ENCODE measurements around the gene PAPSS2. TPM values are rescaled to one million over a fixed set of nuclear protein-coding genes. Genes with fewer than 3 reads are reported as not detected.

The PAPSS2 gene
- total and polyA plus RNA-seq, 2 experiments from 2014 or later: 13.2 to 19.6 TPM

GRCh38 chr10:87720665-87721064 is 61.0 kb downstream of the PAPSS2 start:
- peaks cover 2% of the 10 kb centered on the region; the same call in 2 of the 3 replicates for H3K4me1 Mint-ChIP-seq
- Histone ChIP-seq H3K79me2 (replicated peaks; ENCODE audit: insufficient read depth) (no peaks in the 10 kb centered on the region), H3K9me2 (ENCODE audit: insufficient read depth) (no peaks in the 10 kb centered on the region), H3K27me3 (ENCODE audit: insufficient read depth) (no peaks in the 10 kb centered on the region), H3K27ac (ENCODE audit: low read depth) (no peak overlapping the region), H3F3A (replicated peaks; ENCODE audit: low read depth) (no peaks in the 10 kb centered on the region; the same call in 1 of the 2 replicates), H3K4me3 (no peak overlapping the region), H4K20me1 (replicated peaks; ENCODE audit: insufficient read depth) (no peaks in the 10 kb centered on the region), H3K36me3 (ENCODE audit: insufficient read depth) (peaks cover 9% of the 10 kb centered on the region; the same call in 1 of the 2 replicates), H3K4me2 (no peak overlapping the region), H2AFZ (no peak overlapping the region), H3K4me1 (ENCODE audit: insufficient read depth) (no peaks in the 10 kb centered on the region)
- no peak overlapping the region for H3K4me3 Mint-ChIP-seq
- DNase-seq (ENCODE audit: low spot score): no peak
- no peaks in the 10 kb centered on the region for H3K9me3 Mint-ChIP-seq
- H3K27ac Mint-ChIP-seq: no peak overlapping the region
- ATAC-seq: no peak
- no peak for TF ChIP-seq JUNB (IDR thresholded peaks at IDR 0.05; ENCODE audit: unreplicated experiment)
- no peak for TF ChIP-seq EZH2phosphoT487 (IDR thresholded peaks at IDR 0.05; ENCODE audit: unreplicated experiment)
- TF ChIP-seq ZNF331 (CRISPR knock-in tag; IDR thresholded peaks at IDR 0.05; ENCODE audit: low read depth): no peak
- no peak for TF ChIP-seq REST (IDR thresholded peaks at IDR 0.05; ENCODE audit: unreplicated experiment)
- TF ChIP-seq EZH2 (IDR thresholded peaks at IDR 0.05; ENCODE audit: low read depth, unreplicated experiment): no peak
- no peak for TF ChIP-seq STAT1 (IDR thresholded peaks at IDR 0.05; ENCODE audit: unreplicated experiment)
- no peak for TF ChIP-seq ETS1 (IDR thresholded peaks at IDR 0.05)
- TF ChIP-seq POLR2AphosphoS5 (IDR thresholded peaks at IDR 0.05; ENCODE audit: low read depth): no peak
- no peak for TF ChIP-seq ZNF114 (CRISPR knock-in tag; IDR thresholded peaks at IDR 0.05)
- H3K27me3 Mint-ChIP-seq (ENCODE audit: insufficient read depth, low read depth, poor library complexity): peaks cover 4% of the 10 kb centered on the region
- peaks cover 4% of the 10 kb centered on the region for H3K36me3 Mint-ChIP-seq (ENCODE audit: low read depth)

GRCh38 chr10:87721781-87722180 is 62.1 kb downstream of the PAPSS2 start:
- no peaks in the 10 kb centered on the region for H3K9me3 Mint-ChIP-seq
- Histone ChIP-seq H3K9me2 (ENCODE audit: insufficient read depth) (no peaks in the 10 kb centered on the region), H4K20me1 (replicated peaks; ENCODE audit: insufficient read depth) (no peaks in the 10 kb centered on the region), H3K36me3 (ENCODE audit: insufficient read depth) (0 out of 2 replicates have a peak, but pooled peaks cover 1% of the 10 kb centered on the region), H3K79me2 (replicated peaks; ENCODE audit: insufficient read depth) (no peaks in the 10 kb centered on the region), H3K4me2 (no peak overlapping the region), H3K27ac (ENCODE audit: low read depth) (no peak overlapping the region), H2AFZ (no peak overlapping the region), H3F3A (replicated peaks; ENCODE audit: low read depth) (no peaks in the 10 kb centered on the region), H3K4me3 (no peak overlapping the region), H3K27me3 (ENCODE audit: insufficient read depth) (no peaks in the 10 kb centered on the region), H3K4me1 (ENCODE audit: insufficient read depth) (no peaks in the 10 kb centered on the region)
- no peak for TF ChIP-seq ZNF114 (CRISPR knock-in tag; IDR thresholded peaks at IDR 0.05)
- no peak for TF ChIP-seq STAT1 (IDR thresholded peaks at IDR 0.05; ENCODE audit: unreplicated experiment)
- TF ChIP-seq REST (IDR thresholded peaks at IDR 0.05; ENCODE audit: unreplicated experiment): no peak
- TF ChIP-seq NANOG (IDR thresholded peaks at IDR 0.05; ENCODE audit: borderline replicate concordance): no peak
- TF ChIP-seq JUNB (IDR thresholded peaks at IDR 0.05; ENCODE audit: unreplicated experiment): no peak
- TF ChIP-seq CTCF (conservative IDR thresholded peaks at IDR 0.05; ENCODE audit: low read depth in 2 of 2): no peak
- no peak for TF ChIP-seq CREB1 (CRISPR knock-in tag; IDR thresholded peaks at IDR 0.05; ENCODE audit: low read depth)
- no peak for TF ChIP-seq POLR2AphosphoS5 (IDR thresholded peaks at IDR 0.05; ENCODE audit: low read depth)
- peaks cover 6% of the 10 kb centered on the region for H3K27me3 Mint-ChIP-seq (ENCODE audit: insufficient read depth, low read depth, poor library complexity)
- no peak overlapping the region for H3K4me3 Mint-ChIP-seq
- H3K4me1 Mint-ChIP-seq: no peaks in the 10 kb centered on the region
- DNase-seq (ENCODE audit: low spot score) (no peak), ATAC-seq (no peak)
- H3K27ac Mint-ChIP-seq: no peak overlapping the region
- no peaks in the 10 kb centered on the region for H3K36me3 Mint-ChIP-seq (ENCODE audit: low read depth)

Measured in GM23338 (cell line).